Body of pancreas (tissue), 4 donors: ENCODE data around the gene SGPL1.

Source experiments
- CTCF ChIP-seq, 7 experiments: fragments of 450-650 bp in 4 of 7; fragments of 200-600 bp in 3 of 7; sonication (generic) in 3 of 7; IDR thresholded peaks; one replicate each; pipeline ENCODE4 v1.5.1; 2016 to 2019; ENCODE audit warnings: antibody characterized with exemption in 7 of 7
- POLR2A ChIP-seq, 3 donors: fragments of 450-650 bp; IDR thresholded peaks; one replicate each; pipeline ENCODE4 v1.6.1; 2016; ENCODE audit warnings: antibody characterized with exemption in 3 of 3, mild to moderate bottlenecking in 2 of 3

DNA sequence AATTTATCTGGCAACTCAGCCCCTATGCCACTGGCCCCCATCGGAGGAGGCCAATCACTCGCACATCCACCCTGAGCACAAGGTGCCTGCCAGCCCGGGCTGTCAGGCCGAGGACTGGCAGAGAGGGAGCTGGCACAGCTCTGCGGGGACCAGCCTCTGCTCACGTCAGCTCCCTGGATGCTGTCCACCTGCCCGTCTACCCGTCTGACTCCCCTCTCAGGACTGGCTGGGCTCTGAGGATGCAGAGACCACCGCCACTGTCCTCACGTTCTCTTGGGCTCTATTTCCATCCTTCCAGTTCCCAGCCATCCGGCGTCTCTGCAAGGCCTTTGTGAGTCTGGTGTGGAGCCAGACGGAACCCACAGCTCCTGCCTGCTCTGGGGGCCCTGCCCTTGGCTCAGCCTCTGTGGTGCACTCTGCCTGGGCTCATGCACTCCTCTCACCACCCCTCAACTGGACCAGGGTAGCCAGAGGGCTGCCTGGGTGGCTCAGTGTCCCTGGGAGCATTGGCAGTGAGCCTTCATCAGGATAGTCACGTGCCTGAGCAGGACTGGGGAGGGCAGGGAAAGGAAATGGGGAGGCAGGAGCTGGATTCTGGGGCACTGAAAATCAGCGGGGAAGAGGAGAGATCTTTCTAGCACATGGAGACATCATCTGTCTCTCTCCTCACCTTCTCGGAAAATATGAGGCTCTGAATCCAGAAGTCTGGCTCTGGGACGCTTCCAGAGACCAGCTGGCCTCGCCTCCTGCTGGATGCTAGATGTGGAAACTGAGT lies 110.7 kb downstream of the SGPL1 start:
- no peak for TF ChIP-seq CTCF (IDR thresholded peaks at IDR 0.05)
- no peak for TF ChIP-seq POLR2A (IDR thresholded peaks at IDR 0.05)
